ENCODE data around the gene SLC25A21.

SLC25A21 gene

DNA sequence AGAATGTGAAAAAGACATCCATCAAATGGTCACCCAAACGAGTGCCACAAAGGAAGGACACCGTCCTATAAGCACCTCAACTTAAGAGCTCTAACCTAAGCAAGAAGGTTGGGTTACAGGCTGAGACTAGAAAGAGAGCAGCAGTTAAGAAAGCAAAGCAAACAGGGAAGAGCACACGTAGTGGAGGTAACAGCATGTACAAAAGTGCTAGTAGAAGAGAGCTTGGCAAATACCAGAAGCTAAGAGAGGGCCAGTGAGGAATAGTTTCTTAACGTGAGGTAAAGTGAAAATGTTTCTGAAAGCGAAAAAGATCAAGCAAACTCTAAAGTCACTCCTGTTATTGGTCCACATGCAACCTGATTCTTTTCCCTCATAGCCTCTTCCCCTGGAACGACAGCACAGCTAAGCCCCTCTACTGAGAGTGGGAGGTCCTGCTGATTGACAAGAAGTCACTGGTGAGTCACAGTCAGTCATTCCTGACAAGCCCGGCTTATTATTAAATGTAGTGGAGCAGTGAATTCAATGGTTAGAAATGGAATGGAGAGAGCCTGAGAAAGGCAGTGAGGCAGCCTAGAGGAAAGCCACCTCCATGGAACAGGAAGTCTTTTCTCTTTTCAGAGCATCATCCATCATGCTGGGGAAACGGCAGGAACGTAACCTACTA, 204.4 kb downstream of the SLC25A21 start:
- Mint-ChIP-seq H3K27me3 (ENCODE audit: low read depth) (peaks cover under 1% of the 10 kb centered on the region), H3K4me1 (no peaks in the 10 kb centered on the region), H3K9me3 (no peaks in the 10 kb centered on the region), H3K27ac (no peak overlapping the region), H3K4me3 (no peak overlapping the region), H3K36me3 (ENCODE audit: low read depth) (no peaks in the 10 kb centered on the region)
- TF ChIP-seq, protein P1, sequence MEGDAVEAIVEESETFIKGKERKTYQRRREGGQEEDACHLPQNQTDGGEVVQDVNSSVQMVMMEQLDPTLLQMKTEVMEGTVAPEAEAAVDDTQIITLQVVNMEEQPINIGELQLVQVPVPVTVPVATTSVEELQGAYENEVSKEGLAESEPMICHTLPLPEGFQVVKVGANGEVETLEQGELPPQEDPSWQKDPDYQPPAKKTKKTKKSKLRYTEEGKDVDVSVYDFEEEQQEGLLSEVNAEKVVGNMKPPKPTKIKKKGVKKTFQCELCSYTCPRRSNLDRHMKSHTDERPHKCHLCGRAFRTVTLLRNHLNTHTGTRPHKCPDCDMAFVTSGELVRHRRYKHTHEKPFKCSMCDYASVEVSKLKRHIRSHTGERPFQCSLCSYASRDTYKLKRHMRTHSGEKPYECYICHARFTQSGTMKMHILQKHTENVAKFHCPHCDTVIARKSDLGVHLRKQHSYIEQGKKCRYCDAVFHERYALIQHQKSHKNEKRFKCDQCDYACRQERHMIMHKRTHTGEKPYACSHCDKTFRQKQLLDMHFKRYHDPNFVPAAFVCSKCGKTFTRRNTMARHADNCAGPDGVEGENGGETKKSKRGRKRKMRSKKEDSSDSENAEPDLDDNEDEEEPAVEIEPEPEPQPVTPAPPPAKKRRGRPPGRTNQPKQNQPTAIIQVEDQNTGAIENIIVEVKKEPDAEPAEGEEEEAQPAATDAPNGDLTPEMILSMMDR (IDR thresholded peaks at IDR 0.05; ENCODE audit: unreplicated experiment in 3 of 3), result no peak

DNA sequence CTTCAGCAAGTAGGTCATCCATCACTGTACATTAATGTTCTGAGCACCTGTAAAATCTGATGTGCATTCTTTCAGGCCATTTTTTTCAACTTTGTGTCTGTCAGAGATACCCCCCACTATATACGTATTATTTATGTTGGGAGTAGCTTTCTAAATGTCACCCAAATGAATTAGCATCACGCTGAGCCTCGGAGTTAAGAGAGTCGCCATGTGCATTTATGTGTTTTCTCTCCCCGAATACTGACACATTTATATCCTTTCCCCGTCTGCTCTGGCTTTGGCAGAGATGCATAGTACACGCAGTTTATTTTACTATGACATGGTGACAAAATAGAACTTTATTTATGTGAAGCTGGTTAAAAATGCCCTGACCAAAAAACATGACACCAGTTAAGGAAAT, 216.4 kb downstream of the SLC25A21 start:
- TF ChIP-seq, protein P1 (IDR thresholded peaks at IDR 0.05; ENCODE audit: unreplicated experiment in 3 of 3), result no peak
- H3K4me1 Mint-ChIP-seq, result no peaks in the 10 kb centered on the region
- peaks cover 10% of the 10 kb centered on the region for H3K27me3 Mint-ChIP-seq (ENCODE audit: low read depth)

DNA sequence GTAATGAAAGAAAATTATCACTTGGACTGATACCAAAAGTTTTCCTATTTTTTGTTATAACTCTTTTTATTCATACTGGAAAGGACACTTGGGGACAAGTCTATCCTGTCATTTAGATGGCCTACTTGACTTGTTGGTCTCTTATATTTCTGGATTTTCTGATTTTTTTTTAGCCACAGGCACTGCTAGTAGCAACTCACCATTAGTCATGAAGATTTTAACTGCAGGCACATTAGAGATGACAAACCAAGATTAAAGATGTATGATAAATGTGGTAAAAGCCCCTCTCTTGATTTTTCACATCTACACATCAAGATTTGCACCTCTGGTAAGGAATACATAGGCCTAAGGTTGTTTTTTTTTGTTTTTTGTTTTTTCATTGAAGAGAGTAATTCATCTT, 217.0 kb downstream of the SLC25A21 start:
- no peaks in the 10 kb centered on the region for H3K9me3 Mint-ChIP-seq
- H3K36me3 Mint-ChIP-seq (ENCODE audit: low read depth), result no peaks in the 10 kb centered on the region
- peak overlapping the region in 1 of 3 experiments; percentile 29 for H3K27ac Mint-ChIP-seq
- TF ChIP-seq, protein P1 (IDR thresholded peaks at IDR 0.05; ENCODE audit: unreplicated experiment in 3 of 3), result no peak
- H3K27me3 Mint-ChIP-seq (ENCODE audit: low read depth), result peaks cover 10% of the 10 kb centered on the region
- no peak overlapping the region for H3K4me3 Mint-ChIP-seq
- no peaks in the 10 kb centered on the region for H3K4me1 Mint-ChIP-seq

More for the DNA sequence above, 216.4 kb downstream of the SLC25A21 start:
- no peak overlapping the region for H3K27ac Mint-ChIP-seq
- no peak overlapping the region for H3K4me3 Mint-ChIP-seq
- no peaks in the 10 kb centered on the region for H3K9me3 Mint-ChIP-seq
- no peaks in the 10 kb centered on the region for H3K36me3 Mint-ChIP-seq (ENCODE audit: low read depth)

DNA sequence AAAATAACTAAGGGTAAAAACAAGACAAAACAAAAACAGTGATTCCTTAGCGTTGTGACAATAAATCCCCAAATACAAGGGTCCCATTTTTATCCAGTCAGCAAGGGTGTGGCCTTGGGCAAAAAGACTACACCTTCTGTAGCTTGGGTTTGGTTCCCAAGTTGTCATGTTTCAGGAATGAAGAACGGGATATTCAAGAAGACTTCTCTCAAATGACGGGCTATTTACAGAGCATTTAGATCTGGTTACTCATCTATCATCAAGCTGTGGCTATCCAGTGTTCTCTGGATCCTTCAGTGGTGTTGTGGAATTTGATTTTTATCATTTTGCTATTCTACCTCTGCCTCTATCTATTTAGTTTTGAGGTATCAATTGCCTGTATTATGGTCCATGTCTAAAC, 219.7 kb downstream of the SLC25A21 start:
- no peak overlapping the region for H3K27ac Mint-ChIP-seq

DNA sequence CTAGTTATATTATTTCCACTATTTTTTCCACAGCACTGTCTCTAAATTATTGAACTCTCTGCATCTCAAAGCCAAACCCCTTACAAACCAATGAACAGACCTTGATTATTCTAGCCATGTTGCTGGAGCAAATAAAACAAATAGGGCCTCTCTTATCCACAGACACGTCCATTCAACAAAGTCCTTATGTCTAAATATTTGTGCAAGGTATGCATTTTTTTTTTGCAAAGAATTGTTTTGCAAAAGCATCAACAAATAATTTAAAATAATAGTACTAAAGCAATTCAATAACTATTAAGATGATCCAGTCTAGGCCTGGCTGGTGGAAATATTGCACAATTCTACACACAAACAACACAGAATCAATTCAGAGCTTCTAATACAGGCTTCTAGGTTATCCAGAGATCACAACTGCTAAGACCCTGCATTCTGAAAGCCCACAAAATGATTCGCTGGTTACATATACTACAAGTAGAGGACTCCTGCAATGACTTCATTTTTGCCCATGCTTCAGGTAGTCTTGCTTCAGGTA, 221.0 kb downstream of the SLC25A21 start:
- Mint-ChIP-seq H3K4me3 (no peak overlapping the region), H3K9me3 (no peaks in the 10 kb centered on the region), H3K4me1 (no peaks in the 10 kb centered on the region), H3K27ac (no peak overlapping the region), H3K36me3 (ENCODE audit: low read depth) (no peaks in the 10 kb centered on the region), H3K27me3 (ENCODE audit: low read depth) (peaks cover 4% of the 10 kb centered on the region)
- TF ChIP-seq, protein P1 (IDR thresholded peaks at IDR 0.05; ENCODE audit: unreplicated experiment in 3 of 3), result no peak

More for the DNA sequence above, 219.7 kb downstream of the SLC25A21 start:
- H3K27me3 Mint-ChIP-seq (ENCODE audit: low read depth), result no peaks in the 10 kb centered on the region
- no peaks in the 10 kb centered on the region for H3K36me3 Mint-ChIP-seq (ENCODE audit: low read depth)
- no peaks in the 10 kb centered on the region for H3K9me3 Mint-ChIP-seq
- H3K4me3 Mint-ChIP-seq, result no peak overlapping the region
- TF ChIP-seq, protein P1 (IDR thresholded peaks at IDR 0.05; ENCODE audit: unreplicated experiment in 3 of 3), result no peak
- no peaks in the 10 kb centered on the region for H3K4me1 Mint-ChIP-seq

DNA sequence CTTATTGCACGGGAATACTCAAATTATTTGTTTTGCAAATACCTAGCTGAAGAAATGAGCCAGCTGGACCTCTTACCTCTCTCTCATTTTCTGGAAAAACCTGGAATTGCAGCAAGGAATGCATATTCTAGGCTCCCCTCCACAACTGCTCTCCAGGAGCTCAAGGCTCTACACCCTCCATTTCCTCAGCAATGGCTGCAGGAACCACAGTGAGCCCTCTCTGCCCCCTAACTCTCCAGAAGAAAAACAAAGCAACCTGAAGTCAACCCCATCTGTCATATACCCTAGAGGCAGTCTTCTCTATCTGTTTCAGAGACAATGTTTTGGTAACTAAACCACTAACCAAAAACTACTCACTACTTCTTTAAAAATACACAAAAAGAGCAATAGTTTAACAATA, 221.6 kb downstream of the SLC25A21 start:
- H3K36me3 Mint-ChIP-seq (ENCODE audit: low read depth), result no peaks in the 10 kb centered on the region
- H3K4me3 Mint-ChIP-seq, result no peak overlapping the region
- no peak overlapping the region for H3K27ac Mint-ChIP-seq
- no peaks in the 10 kb centered on the region for H3K4me1 Mint-ChIP-seq
- no peaks in the 10 kb centered on the region for H3K9me3 Mint-ChIP-seq
- TF ChIP-seq, protein P1 (IDR thresholded peaks at IDR 0.05; ENCODE audit: unreplicated experiment in 3 of 3), result no peak
- peaks cover 4% of the 10 kb centered on the region for H3K27me3 Mint-ChIP-seq (ENCODE audit: low read depth)

Data from nephron (organoid).